Activated CD4-positive, alpha-beta T cell treated with anti-CD3 and anti-CD28 coated beads for 4 hours (primary cell): ENCODE results near the gene ACCSL.

ENCODE experiments used
- DNase-seq, 2 donors: peaks; one replicate each; pipeline ENCODE4 v3.0.0-alpha.2; 2020

The ACCSL gene

GRCh38 chr11:44018829-44019228, 29.0 kb upstream of the ACCSL start:
- DNase-seq: no peak

DNA sequence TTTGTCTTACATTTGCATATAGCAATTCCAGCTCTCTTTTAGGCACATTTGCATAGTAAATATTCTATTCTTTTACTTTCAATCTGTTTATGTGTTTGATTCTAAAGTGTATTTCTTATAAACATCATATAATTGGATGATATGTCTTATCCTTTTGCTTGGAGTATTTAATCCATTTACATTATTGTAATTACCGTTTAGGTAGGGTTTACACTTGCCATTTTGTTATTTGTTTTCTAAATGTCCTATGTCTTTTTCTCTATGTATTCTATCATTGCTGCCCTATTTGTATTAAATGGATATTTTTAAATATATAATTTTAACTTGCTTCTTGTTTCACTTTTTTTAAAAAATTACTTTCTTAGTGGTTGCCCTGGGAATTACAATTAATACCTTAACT, 22.8 kb upstream of the ACCSL start:
- no peak for DNase-seq

DNA sequence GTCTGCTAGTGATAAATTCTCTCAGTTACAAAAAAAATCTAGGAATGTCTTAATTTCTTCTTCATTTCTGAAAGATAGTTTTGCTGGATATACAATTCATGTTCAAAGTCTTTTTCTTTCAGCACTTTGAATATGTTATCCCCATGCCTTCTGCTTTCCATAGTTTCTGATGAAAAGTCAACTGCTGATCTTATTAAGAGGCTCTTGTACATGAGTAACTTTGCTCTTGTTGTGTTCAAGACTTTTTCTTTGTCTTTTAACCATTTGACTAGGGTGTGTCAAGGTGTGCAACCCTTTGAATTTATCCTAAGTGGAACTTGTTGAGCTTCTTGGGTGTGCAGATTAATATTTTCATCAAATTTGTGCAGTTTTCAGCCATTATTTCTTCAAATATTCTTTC, 22.1 kb upstream of the ACCSL start:
- no peak for DNase-seq

GRCh38 chr11:44028401-44028800, 19.4 kb upstream of the ACCSL start:
- DNase-seq: no peak

GRCh38 chr11:44028816-44029506, 18.8 kb upstream of the ACCSL start:
- DNase-seq: no peak

GRCh38 chr11:44029507-44029845, 18.3 kb upstream of the ACCSL start:
- DNase-seq: no peak

DNA sequence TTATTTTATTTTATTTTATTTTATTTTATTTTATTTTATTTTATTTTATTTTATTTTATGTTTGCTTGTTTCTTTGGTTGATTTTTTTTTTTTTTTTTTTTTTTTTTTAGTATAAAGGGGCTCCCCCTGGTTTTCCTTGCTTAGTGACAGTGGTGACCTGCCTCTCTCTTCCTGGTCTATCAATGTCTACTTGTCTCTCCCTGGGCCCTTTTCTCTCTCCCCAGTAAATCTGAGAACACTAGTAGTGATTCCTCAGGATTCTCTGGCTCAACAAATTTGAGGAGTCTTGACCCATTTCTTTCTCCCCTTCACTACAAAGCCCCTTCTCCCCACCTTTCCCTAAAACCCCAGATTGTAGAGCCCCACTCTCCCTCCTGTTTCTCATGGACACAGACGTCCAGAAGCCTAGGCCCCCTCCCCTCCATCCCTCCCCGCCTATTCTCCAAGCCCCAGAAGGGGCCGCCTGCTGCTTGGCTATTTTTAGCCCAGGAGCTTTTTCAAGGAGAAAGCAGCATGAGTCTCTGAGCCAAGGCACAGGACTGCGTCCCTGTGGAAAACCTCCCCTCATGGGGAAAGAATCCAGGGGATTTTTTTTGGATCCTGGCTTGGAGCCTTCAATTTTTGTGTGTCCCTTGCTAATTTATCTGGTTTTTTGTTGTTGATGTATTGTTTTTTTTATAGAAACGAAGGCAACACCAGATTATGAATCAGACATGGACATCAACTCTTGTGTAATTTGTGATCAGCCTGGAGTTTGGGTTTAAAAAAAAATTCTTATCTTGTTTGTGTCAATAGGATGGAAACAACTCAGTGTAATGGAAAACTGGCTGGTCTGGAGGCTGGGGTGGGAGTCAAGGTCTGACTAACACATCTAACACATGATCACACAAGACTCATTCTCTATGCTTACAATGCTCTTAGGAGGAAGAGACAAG, 17.5 kb upstream of the ACCSL start:
- no peak for DNase-seq

DNA sequence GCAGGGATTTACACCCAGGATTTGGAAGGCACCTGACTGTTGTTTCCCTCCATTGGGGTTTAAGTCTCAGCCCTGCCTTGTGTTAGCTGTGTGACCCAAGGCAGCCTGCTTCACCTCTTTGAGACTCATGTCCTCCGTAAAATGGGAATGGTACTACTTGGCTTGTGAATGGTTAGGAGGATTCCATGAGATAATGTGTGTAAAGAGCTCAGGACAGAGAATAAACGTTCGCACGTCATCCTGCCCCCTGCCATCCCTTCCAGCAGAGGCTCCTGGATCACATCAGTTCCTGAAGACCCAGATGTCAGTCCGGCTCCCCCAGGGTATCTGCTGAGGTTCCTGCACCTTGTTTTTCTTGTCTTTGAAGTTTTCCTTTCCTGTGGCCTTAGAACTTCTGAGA, 16.8 kb upstream of the ACCSL start:
- DNase-seq: no peak

DNA sequence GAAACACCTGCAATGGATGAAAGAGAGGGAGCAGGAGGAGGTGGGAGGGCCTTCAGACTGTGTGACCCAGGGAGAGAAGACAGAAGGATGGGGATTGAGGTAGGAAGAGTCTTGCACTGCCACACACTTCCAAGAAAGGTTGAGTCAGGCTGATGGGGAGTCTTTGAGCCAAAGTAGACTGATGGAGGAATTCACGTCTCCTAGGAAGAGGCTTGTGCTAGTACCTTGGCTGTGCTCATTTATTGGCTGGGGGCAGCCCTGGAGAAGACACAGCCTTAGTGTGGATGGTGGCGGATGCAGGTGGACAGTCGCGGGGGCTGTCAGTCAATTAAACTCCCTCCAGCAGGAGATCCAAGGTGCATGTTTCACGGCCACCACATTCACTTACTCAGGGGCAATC, 16.2 kb upstream of the ACCSL start:
- no peak for DNase-seq

GRCh38 chr11:44032299-44033085, 15.3 kb upstream of the ACCSL start:
- DNase-seq: no peak

GRCh38 chr11:44033411-44033850, 14.3 kb upstream of the ACCSL start:
- DNase-seq: no peak

GRCh38 chr11:44033856-44034255, 13.9 kb upstream of the ACCSL start:
- no peak for DNase-seq

GRCh38 chr11:44034639-44035038, 13.1 kb upstream of the ACCSL start:
- no peak for DNase-seq

DNA sequence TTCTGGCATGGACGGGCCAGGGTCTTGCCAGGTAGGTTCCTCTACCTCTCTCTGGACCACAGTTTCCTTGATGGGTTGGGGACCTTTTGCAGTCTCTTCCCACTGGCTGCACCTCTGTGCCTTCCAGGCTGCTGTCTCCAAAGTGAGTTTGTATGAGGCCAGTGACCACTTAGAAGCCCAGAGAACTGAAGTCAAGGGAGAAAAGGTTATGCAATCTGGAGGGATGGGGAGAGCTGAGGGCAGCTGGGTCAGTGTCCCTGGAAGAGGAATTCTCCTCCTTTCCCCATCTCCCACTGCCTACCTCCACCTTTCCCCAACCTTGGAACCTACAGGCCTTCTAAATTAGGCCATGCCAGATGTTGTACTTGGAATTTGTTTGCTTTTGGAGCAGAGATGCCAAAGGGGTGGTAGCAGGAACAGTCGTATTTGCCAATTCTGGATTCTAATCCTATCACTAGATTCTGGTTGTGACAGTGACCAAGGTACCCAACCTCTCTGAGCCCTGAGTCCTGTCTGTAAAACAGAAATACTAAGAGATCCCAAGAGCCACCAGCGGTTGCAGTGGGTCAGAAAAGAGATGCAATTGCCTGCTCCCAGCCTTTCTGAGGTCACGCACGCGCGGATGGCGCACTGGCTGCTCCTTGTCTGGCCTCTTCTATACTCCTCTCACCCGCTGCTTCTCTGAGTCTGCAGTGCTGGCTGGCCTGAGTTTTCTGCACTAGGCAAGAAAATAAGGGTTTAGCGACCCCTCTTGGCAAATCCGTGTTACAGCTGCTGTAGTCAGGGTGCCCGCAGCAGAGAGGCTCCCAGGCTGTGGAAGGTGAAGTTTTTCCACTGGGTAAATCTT, 10.7 kb upstream of the ACCSL start:
- DNase-seq: no peak

DNA sequence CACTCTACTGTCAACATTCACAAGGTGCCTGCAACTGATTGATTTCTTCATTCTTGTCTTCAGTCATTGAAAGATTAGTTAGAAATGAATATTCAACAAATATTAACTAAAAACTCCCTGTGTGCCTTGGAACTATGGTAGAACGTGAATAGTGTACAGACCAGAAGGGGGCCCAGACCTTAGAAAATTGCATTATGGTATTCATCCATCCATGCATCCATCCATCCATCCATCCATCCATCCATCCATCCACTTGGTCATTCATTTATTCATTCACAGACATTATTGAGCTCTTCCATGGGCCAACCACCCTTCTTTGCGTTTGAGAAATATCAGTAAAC, 10.2 kb upstream of the ACCSL start:
- DNase-seq: no peak

DNA sequence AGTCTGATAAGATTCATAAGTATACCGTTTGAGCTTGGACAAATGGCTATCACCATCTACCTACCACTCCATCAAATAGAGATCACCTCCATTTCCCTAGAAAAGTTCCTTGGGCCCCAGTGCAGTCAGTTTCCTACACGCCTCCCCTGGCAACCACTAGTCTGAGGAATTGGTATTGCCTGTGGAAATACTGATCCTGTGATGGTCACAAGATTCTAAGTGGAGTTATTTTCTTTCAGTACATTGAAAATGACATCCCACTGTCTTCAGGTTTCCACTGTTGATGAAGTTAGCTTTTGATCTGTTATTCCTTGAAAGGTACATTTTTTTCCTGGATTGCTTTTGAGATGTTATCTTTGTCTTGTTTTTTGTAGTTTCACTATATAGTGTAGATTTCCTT, 4.6 kb upstream of the ACCSL start:
- DNase-seq: no peak

DNA sequence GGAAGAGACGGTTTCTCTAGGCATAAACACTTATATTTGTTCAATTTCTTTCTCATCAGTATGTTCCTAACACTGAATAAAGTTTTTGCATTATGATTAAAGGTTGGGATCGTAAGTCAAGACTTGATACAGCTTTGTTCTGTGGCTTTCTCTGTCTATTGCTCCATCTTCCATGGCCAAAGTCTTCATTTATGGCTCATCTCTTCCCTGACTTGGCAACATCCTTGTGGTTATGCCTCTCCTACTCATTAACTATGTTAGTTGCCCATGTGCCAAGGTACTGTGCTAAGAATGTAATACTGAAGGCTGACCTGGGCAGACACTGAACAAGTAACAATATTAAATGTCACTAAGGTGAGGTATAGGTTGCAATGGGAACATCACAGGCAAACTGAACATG, 1.6 kb upstream of the ACCSL start:
- no peak for DNase-seq

- DNase-seq: no peak
Measured at GRCh38 chr11:44047298-44047697, 483 bp upstream of the ACCSL start.

- DNase-seq: no peak
Measured at GRCh38 chr11:44049832-44050231, 2.1 kb downstream of the ACCSL start.

DNA sequence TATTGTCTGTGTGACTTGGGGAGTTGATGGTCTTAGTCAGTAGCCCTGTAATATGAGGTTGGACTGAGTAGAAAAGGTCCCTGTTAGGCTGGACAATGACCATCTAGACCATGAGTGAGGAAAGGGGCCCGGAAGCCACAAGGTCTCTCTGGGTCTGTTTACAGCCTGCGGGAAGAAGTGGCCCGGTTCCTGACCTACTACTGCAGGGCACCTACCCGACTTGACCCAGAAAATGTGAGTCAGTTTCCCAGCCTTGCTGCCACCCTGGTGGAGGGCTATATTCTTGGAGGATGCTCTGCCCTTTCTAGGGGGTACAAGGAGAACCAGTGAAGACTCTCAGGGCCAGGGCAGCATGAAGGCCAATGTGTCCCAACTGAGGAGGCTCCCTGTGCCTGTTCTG, 3.4 kb downstream of the ACCSL start:
- no peak for DNase-seq

DNA sequence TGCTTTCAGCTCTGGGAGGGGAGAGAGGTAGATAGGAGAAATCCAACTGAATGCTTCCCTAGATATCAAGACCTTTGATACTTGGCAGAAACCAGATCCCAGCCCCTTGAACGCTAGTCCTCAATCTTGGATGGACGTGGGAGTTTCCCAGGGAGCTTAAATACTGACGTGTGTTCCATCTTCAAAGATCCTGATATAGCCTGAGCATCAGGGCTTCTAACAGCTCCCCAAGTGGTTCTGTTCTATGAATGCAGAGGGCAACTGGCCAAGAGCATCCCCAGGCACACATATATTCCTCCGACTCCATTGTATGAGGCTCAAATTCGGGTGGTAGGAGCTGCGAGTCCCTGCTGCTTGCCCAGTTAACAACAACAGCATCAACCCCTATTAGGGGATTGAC, 9.6 kb downstream of the ACCSL start:
- no peak for DNase-seq

DNA sequence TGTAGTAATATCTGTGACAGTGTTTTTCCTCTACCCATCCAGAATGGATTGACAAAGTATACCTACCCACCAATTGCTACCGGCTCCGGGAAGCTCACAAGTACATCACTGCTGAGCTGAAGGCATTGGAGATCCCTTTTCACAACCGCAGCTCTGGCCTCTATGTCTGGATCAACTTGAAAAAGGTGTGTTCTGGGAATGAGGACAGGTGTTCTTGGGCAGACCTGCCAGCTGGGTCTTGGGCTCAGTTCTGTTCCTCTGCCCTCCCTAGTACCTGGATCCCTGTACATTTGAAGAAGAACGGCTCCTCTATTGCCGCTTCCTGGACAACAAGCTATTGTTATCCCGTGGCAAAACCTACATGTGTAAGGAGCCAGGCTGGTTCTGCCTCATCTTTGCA, 10.5 kb downstream of the ACCSL start:
- no peak for DNase-seq

- DNase-seq: no peak
Measured at GRCh38 chr11:44065161-44065661, 17.4 kb downstream of the ACCSL start.
